IPS DF 4.7 (cell line): Measurements from ENCODE around the gene CAT.
"Not testable (repeated sequence)": the region's sequence is repeated elsewhere in the genome, so short reads cannot be mapped to it uniquely, and the experiment has no call there.

Source experiments
- DNase-seq: peaks from one replicate; pipeline ENCODE4 v3.0.0-alpha.2; 2013; ENCODE audit warnings: low spot score; ENCODE audit errors: extremely low read depth

Gene CAT

GRCh38 chr11:34438529-34439507, at the start of gene CAT:
Gene CAT (plus strand): TSS chr11:34438934. CDS start chr11:34439014, 80 bp downstream.
- DNase-seq = peak; percentile 30

- no peak for DNase-seq
These were observed 43.9 kb upstream of the CAT start for GRCh38 chr11:34394771-34395300.

- no peak for DNase-seq
These were observed 42.7 kb upstream of the CAT start for GRCh38 chr11:34395916-34396550.

GRCh38 chr11:34397120-34397519, 41.6 kb upstream of the CAT start:
- DNase-seq = no peak

- no peak for DNase-seq
These were observed 40.9 kb upstream of the CAT start for GRCh38 chr11:34397811-34398210.

- DNase-seq = no peak
These were observed 35.3 kb upstream of the CAT start for GRCh38 chr11:34403431-34403830.

- no peak for DNase-seq
These were observed 34.5 kb upstream of the CAT start for GRCh38 chr11:34404280-34404679.

- no peak for DNase-seq
These were observed 33.5 kb upstream of the CAT start for GRCh38 chr11:34405079-34405858.

- DNase-seq = no peak
These were observed 32.3 kb upstream of the CAT start for GRCh38 chr11:34406413-34406812.

GRCh38 chr11:34407121-34407813, 31.5 kb upstream of the CAT start:
- no peak for DNase-seq

GRCh38 chr11:34408580-34409172, 30.1 kb upstream of the CAT start:
- no peak for DNase-seq

GRCh38 chr11:34411111-34411510, 27.6 kb upstream of the CAT start:
- DNase-seq = no peak

GRCh38 chr11:34411791-34412190, 26.9 kb upstream of the CAT start:
- no peak for DNase-seq

GRCh38 chr11:34413263-34413662, 25.5 kb upstream of the CAT start:
- DNase-seq = no peak

GRCh38 chr11:34415538-34415937, 23.2 kb upstream of the CAT start:
- DNase-seq = no peak

GRCh38 chr11:34416088-34416487, 22.6 kb upstream of the CAT start:
- DNase-seq = no peak

GRCh38 chr11:34416766-34417165, 22.0 kb upstream of the CAT start:
- DNase-seq = no peak

- no peak for DNase-seq
These were observed 21.5 kb upstream of the CAT start for GRCh38 chr11:34417202-34417601.

GRCh38 chr11:34419158-34419557, 19.6 kb upstream of the CAT start:
- no peak for DNase-seq

GRCh38 chr11:34423300-34423699, 15.4 kb upstream of the CAT start:
- DNase-seq = no peak

GRCh38 chr11:34424826-34425225, 13.9 kb upstream of the CAT start:
- DNase-seq = not testable (repeated sequence)
